ENCODE data around the gene ADGRV1.

Gene ADGRV1, protein sequence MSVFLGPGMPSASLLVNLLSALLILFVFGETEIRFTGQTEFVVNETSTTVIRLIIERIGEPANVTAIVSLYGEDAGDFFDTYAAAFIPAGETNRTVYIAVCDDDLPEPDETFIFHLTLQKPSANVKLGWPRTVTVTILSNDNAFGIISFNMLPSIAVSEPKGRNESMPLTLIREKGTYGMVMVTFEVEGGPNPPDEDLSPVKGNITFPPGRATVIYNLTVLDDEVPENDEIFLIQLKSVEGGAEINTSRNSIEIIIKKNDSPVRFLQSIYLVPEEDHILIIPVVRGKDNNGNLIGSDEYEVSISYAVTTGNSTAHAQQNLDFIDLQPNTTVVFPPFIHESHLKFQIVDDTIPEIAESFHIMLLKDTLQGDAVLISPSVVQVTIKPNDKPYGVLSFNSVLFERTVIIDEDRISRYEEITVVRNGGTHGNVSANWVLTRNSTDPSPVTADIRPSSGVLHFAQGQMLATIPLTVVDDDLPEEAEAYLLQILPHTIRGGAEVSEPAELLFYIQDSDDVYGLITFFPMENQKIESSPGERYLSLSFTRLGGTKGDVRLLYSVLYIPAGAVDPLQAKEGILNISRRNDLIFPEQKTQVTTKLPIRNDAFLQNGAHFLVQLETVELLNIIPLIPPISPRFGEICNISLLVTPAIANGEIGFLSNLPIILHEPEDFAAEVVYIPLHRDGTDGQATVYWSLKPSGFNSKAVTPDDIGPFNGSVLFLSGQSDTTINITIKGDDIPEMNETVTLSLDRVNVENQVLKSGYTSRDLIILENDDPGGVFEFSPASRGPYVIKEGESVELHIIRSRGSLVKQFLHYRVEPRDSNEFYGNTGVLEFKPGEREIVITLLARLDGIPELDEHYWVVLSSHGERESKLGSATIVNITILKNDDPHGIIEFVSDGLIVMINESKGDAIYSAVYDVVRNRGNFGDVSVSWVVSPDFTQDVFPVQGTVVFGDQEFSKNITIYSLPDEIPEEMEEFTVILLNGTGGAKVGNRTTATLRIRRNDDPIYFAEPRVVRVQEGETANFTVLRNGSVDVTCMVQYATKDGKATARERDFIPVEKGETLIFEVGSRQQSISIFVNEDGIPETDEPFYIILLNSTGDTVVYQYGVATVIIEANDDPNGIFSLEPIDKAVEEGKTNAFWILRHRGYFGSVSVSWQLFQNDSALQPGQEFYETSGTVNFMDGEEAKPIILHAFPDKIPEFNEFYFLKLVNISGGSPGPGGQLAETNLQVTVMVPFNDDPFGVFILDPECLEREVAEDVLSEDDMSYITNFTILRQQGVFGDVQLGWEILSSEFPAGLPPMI (N-terminal part only)

DNA sequence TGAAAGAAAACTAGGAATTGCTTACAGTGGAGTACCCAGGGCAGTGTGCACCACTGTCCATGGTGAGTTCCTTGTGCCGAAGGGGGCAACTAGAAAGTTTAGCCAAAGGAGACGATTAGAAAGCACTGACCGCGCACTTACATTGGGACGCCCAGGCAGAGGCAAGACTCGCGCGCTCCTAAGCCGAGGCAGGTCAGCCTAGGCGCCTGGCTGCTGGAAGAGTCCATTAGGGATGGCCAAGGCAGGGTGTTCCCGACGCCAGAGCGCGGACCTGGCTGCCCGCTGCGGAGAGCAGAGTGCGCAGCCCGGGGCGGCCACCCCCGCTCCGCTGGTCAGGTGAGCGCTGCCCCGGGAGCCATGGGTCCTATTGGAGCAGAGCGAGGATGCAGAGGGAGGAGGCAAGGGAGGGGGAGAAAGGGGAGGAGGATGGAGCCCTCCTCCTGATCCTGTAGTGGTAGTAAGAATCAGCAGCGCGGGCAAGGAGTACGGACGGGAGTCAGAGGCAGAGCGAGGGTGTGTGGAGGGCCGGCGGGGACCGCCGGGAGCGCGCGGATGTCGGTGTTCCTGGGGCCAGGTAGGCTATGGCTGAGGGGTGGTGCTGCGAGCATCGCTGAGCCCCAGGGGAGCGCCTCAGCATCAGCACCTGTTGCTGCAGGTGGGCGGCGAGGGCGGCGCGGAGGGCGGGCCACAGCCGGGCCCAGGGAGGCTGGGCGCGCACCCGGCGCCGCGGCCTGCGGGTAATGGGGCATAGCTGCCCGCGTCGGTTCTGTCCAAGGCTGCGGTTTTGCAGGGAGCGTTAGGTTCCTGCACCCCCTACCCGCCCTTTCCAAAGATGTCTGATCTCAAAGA lies at the start of gene ADGRV1:
Gene ADGRV1 (plus strand): TSS at position 454 of the 849 bp plus-strand sequence. CDS start 99 bp downstream, at position 553.
- peak; percentile 87 for DNase-seq

DNA sequence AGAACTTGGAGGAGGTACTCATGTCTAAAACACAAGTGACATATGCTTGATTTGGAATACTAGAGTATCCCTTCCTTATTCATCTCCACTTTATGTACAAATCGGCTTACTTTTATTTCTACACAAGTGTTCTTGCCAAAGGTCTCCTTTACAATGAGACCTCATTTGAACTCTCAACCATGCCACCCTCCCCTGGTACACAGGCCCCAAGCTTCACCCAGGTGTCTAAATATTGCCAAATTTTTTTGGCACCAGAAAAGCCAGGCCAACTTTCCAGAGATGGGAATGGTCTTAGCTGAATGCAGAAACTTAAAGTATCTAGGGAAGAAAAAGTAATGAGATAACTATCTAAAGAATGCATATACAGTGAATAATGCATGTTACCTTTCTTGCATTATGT lies 48.2 kb upstream of the ADGRV1 start:
- no peak for DNase-seq

DNA sequence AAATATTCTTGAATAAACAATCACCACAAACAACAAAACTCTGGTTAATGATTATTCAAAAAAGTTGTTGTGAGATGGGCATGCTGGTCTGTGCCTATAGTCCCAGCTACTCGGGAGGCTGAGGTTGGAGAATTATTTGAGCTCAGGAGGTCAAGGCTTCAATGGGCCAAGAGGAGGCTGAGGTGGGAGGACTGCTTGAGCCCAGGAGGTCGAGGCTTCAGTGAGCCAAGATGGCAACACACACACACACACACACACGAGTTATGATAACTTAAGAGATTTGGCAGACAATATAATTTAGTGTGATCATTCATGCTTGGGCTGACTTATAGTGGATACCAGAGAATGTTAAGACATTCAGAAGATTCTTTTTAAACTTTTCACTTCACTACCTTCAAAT lies 44.1 kb upstream of the ADGRV1 start:
- no peak for DNase-seq

DNA sequence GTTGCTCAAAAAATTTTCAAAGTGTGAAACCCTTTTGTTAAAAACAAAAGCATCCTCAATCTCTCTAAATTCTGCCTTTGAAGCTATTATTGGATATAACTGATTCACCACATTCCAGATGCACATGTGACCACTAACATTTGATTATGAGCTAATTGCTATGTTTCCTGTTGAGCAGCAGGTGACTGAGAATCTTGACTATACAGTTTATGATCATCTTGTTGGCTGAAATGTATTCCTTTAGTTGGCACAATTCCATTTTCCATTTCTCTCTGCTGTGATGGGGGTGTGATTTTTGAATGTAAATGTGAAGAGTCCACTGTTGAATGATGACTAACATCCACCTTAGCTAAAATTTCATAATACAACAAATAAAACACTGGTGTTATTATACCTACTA lies 39.9 kb upstream of the ADGRV1 start:
- DNase-seq = peak; percentile 61

DNA sequence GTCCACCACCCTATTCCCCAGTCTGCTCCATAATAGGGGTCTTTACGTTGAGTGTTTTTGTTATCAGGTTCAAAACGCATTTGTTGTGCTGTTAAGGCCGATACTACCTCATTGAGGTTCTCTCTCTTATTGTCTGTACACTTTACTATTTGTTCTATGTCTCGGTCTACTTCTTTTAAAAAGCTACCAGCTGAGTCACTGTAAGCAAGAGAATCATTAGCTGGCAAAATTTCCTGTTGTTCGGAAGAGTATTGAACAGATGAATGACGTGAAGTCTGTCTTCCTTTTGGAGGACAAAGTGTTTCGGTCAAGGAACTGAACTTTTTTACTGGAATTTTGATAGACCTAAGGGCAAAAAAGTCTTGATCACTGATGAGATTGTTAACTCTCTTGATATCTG lies 39.5 kb upstream of the ADGRV1 start:
- DNase-seq = peak; percentile 61

DNA sequence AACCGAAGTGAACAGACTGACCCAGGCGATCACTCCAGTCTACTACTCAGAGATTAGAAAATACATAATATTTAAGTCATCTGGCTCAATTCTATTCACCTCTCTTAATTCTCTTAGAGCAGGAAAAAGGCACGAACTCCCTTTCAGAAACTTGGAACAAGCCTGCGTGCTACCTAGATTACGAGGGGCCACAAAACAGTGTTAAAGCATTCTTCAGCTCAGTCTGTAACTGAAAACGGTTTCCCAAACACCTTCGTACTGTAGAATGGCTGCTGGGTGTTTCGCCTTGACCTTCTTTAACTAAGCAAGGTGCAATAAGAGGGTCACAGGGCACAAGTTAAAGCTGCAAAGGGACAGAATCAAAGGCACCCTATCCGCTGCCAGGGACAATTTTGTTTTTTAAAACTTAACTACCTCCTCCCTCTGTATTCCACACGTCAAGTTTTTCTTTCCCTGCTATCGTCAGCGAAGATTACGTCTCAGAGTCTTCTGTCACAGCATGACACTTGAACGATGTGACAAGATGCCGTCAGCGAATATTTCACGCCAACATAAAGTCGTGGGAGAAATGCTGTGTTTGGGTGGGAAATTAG lies 29.9 kb upstream of the ADGRV1 start:
- DNase-seq = peak; percentile 6

DNA sequence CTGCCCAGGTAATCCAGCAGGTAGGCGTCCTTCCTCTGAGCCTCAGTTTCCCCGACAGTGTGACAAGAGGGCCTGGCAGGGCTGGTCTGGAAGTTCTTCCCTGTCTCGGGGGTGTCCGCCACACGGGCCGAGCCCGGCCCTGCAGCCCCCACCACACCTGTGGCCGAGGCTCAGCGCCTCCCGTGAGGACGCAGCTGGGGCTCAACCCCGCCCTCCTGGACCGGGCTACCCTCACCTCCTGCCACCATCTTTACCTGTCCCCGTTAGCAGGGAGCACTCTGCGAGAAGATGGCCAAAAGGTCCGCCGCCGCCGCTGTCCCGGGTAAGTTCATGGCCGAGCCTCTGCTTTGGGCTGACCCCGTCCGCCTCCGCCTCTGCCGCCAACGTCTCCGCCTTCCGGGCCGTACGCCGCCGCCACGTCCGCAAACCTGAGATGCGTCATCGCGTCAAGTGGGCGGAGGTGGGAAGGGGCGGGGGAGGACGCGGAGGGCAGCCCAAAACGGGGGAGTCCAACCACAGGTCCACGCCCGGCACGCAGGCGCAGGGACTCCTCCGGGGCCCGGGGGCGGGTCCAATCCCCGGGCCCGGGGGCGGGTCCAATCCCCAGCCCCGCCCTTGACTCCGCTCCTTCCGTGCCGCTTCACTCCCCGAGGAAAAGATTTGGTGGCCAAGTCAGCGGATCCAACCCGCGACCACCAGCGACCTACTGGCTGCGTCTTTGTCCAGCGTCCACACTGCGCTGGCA lies 29.2 kb upstream of the ADGRV1 start, which contains the start of gene LYSMD3:
Gene LYSMD3 (minus strand): TSS at position 391 of the 745 bp plus-strand sequence. CDS start 4,295 bp downstream, outside the sequence.
- peak; percentile 75 for DNase-seq

DNA sequence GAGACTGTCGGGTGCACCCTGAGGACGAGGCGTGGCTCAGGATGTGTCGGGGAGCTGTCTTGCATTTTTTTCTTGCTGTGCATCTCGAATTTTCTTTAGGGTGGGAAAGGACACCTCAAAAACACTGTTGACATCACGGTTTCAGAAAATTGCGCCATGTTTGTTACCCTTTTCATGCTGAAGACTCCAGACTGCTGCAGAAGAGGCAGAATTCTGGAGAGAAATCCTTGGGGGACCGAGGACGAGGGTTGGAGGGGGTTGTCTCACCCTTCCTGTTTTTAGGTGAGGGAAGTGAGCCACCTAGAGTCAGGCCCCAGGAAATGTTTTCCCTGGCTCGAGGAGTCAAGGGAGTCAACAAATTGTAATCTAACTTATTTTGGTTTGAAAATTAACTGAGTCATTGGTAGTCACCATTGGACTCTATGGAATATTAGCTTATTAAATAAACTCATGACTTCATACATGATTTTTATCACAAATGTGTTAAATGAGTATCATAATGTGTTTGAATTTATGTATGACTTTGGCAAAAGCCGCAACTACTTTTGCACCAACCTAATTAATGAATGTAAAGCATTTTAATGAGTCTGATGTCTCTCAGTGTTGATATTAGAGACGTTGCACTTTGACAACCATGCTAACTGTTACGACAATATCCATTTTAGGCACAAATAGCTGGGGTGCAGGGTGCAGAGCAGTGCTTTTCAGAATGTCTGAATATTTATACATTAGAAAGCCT lies 28.5 kb upstream of the ADGRV1 start:
- peak; percentile 46 for DNase-seq

DNA sequence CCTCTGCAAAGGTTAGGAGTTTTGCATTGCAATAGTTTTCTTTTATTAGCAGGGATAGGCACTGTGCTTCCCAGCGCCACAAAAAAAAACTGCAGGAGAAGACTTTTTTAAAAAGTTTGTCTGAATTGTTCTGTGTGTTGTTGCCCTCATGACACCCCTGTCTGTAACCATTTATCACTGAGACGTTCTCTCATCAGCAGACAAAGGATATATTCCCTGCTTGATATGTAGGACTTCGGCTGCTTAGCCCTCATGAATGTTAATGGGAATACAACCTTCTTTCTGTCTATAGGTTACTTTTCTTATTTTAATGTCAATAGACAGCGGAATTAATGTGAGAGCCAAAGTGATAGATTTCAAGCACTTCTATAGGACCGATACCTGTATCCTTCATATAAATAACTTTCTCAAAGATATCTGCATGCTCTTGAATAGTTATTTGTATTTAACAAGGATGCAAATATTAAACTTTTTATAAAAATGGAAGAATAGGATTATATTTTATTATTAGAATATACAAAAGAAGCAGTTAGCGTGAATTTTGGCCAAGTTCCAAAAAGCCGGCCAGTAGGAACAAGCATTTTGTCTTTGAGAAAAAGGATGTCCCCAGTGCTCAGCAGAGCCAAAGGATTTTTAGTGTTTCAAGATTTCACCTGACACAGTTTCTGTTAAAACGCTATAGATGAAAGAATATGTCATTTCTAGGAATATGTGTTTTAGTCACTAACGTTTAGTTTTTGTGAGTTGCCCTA lies 27.7 kb upstream of the ADGRV1 start:
- no peak for DNase-seq

DNA sequence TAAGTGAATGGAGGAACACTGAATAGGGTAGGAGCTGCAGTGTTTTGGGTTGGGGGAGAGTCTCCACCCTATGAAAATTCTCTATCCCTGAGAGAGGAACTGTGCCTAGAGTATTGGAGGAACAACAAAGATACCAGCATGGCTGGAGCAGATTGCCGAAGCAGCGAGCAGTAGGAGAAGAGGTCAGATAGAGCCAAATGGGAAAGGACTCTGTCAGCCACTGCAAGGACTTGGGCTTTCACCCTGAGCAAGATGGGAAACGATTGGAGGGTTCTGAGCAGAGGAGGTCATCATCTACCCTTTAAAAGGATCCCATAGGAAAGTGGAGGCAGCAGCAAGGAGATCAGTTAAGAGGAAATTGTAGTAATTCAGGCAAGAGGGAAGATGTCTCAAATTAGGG lies 24.8 kb upstream of the ADGRV1 start:
- no peak for DNase-seq

DNA sequence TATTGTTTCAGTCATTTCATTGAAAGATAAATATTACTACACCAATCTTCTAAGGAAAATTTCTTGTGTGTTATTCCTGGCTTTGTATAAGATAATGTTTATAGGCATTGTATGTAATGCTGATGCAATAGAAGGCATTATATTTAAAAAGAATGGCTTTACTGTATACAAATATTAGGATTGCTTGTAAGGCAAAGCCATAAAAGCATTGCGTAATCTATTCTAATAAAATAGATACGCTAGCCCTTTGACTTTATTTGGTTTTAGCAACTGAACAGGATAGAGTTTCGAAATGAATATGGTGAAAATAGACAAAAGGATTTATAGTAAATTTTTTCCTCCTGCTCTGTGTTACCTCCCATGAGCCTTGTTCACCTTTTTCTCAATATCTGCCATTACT lies 23.7 kb upstream of the ADGRV1 start:
- no peak for DNase-seq

DNA sequence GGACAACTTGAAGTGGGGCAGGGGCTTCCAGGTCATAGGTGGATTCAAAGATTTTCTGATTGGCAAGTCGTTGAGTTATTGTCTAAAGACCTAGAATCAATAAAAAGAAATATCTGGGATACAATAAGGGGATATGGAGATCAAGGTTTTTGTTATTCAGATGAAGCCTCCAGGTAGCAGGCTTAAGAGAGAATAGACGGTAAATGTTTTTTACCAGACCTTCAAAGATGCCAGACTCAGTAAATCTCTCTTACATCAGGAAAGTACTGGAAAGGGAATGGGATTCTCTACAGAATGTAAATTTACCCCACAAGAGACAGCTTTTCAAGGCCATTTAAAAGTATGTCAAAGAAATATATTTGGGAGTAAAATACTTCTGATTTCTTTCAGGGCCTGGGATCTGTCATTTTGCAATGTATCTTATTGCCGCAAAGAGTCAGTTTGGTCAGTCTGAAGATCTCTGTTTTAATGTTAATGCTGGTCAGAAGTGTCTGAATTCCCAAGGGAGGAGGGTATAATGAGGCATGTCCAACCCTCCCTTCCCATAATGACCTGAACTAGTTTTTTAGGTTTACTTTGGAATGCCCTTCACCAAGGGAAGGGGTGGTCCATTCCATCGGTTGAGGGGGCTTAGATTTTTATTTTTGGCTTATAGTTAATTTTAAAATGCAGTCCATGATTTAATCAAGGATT lies 15.6 kb upstream of the ADGRV1 start:
- no peak for DNase-seq

DNA sequence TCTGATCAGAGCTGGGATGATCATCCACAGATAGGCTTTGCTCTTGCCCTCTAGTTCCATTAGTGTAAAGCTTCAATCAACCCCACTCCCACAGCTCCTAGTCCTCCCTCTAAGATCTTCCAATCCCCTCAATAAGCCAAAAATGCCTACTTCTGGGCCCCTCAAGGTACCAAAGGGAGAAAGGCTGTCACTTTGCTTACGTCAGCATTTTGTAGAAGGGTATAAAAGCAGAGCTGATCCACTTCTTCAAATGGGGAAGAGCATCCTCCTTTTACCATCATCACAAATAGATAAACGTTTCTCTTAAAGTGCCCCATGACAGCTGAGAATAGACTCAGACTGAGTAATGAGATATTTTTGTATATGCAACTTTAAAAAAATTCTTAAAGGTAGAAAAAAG lies 13.1 kb upstream of the ADGRV1 start:
- no peak for DNase-seq

DNA sequence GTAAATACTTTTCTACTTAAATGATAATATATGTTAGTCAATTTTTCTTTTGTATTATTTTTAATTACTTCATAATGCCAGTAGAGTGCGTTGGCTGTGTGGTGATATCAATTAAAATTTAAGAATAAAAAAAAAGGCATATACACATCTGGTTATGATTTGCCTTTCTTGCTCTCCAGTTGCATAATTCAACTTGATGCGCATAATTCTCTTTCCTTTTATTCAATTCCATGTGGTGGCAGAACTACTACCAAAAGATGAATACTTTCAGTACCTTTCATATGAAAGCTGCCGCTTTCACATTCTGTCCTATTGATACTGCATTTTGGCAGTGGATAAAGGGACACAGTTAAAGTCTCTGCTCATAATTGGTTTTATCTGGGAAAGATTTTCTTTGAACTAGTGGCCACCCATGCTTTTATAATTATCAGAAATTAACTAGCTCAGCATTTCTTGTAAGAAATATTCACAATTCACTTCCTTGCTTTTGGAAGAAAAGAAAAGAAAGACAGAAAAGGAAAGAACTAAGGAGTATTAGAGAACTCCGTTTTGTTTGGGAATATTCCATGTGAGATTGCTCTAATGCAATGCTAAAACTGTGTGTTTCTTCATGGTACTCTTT lies 12.3 kb upstream of the ADGRV1 start:
- DNase-seq = no peak

DNA sequence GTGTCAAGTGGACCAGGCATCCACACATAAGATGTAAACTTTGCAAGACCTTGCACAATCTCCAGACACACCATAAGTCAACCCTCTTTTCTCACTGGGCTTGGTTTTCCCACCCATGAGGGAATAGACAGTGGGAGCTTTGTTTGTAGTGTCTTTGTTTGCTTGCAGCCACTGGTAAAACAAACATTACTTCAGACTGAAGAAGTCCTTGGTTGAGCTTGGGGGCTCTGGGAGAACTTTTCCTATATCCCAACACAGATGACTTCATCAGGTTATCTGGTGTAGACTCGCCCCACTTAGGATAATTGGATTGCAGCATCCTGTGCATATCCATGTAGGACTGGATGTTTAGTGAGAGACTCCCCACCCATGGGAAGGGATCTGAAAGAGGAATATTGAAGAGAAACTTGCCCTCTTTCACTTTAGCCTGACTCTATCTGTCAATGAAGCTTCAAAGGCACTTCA lies 11.5 kb upstream of the ADGRV1 start:
- DNase-seq = peak; percentile 26

DNA sequence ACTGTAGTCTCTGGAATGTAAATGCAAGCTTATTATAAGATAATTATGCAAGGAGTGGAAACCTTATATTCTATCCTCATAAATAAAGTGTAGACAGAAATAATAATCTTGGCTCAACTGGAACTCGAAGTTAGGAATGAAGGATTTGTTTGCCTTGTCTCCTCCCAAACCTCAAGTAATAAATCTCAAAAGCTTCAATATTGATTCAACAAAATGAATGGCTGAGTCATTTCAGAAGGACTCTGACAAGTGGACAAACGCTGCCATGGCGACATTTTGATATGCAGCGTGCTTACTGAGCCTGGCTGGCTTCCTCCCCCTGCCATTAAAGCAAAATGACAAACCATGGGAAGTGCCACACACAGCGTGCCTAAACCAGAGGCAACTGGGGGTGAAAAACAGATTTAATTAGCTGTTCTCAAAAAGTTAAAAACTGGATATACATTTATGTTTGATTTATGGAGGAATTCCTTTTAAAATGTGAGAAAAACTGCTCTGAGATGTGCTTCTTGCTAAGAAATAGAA lies 10.5 kb upstream of the ADGRV1 start:
- peak; percentile 82 for DNase-seq

DNA sequence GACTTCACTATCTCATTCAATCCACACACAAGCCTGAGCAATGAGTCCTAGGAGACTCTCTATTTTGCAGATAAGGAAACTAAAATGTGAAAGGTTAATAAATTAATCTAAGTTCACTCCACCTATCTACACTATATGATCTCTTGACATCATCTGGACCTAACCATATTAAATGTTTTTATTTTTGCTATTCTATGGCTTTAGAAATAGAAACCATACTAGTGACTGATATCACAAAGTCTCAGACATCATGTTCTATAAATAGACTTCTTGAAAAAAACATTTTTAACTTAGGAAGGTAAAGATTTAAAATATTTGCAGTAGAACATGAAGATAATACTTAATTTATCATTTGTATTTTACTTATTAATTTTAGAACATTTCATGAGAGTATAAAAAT lies 9.4 kb upstream of the ADGRV1 start:
- no peak for DNase-seq
